ENCODE measurements around the gene C1QTNF12.

DNA sequence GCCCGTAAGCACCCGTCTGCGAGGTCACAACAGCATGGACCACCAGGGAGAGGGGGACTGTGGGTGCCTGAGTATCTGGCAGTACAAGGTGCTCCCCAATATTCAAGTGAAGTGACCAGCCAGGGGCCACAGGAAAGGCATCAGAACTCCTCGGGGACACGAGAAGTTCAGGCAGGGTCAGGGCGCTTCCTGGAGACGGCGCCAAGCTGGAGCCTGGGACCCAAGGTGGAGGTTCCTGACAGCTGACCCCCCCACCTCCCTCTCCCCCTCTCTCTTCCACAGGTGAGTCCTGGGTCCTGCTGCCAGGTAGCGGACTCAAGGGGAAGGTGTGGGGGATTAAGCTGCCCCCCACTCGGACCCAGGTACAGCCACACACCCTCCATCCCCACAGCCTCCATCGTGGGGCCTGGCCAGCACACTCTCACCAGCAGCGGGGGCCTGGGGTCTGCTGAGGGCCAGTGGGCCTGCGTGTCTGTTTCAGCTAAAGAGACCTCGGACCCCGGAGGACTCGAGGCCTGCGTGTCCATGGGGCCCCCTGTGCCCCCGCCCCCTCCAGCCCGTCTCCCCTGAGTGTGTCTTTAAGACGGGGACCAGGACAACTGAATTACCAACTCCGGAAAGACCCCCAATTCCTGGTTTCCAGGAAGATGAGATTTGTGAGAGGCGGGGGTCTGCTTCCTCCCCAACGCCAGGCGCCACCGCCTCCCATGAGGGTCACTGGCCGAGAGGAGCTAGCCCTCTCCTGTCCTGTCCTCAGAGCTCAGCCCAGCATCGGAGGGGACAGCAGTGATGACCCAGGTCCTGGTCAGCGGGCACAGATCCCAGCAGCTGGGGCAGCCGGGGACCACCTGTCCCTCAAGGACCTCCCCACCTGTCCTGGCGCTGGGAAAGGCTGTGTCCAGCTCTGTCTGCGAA lies 46.3 kb downstream of the C1QTNF12 start:
- TF ChIP-seq, protein P1, sequence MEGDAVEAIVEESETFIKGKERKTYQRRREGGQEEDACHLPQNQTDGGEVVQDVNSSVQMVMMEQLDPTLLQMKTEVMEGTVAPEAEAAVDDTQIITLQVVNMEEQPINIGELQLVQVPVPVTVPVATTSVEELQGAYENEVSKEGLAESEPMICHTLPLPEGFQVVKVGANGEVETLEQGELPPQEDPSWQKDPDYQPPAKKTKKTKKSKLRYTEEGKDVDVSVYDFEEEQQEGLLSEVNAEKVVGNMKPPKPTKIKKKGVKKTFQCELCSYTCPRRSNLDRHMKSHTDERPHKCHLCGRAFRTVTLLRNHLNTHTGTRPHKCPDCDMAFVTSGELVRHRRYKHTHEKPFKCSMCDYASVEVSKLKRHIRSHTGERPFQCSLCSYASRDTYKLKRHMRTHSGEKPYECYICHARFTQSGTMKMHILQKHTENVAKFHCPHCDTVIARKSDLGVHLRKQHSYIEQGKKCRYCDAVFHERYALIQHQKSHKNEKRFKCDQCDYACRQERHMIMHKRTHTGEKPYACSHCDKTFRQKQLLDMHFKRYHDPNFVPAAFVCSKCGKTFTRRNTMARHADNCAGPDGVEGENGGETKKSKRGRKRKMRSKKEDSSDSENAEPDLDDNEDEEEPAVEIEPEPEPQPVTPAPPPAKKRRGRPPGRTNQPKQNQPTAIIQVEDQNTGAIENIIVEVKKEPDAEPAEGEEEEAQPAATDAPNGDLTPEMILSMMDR (IDR thresholded peaks at IDR 0.05) = no peak
- TF ChIP-seq EZH2phosphoT487 (IDR thresholded peaks at IDR 0.05) (no peak), EZH2 (IDR thresholded peaks at IDR 0.05) (no peak)

Data from neural progenitor cell (in vitro differentiated cells).